WI38 (cell line): ENCODE data around the gene CPNE2.

ENCODE experiments used
- H3K4me3 ChIP-seq: 2 replicates; pipeline ENCODE4 v1.5.1; 2011; ENCODE audit warnings: low read depth, mild to moderate bottlenecking, control low read depth, low read length
- CTCF ChIP-seq: IDR thresholded peaks from 2 replicates; pipeline ENCODE4 v1.5.1; 2012; ENCODE audit warnings: low read depth, mild to moderate bottlenecking, control low read depth, low read length

CPNE2 gene

GRCh38 chr16:57147381-57148221 lies 55.2 kb downstream of the CPNE2 start:
- no peak for TF ChIP-seq CTCF
- H3K4me3 ChIP-seq: no peak overlapping the region

- TF ChIP-seq CTCF: no peak
- no peak overlapping the region for H3K4me3 ChIP-seq
Observed at GRCh38 chr16:57148481-57148880, 56.1 kb downstream of the CPNE2 start.

GRCh38 chr16:57149391-57149790 lies 57.0 kb downstream of the CPNE2 start:
- no peak for TF ChIP-seq CTCF

GRCh38 chr16:57150682-57151330 lies 58.4 kb downstream of the CPNE2 start:
- TF ChIP-seq CTCF: no peak
- no peak overlapping the region for H3K4me3 ChIP-seq

More at GRCh38 chr16:57149391-57149790, 57.0 kb downstream of the CPNE2 start:
- H3K4me3 ChIP-seq: no peak overlapping the region

GRCh38 chr16:57151369-57151768 lies 59.0 kb downstream of the CPNE2 start:
- no peak for TF ChIP-seq CTCF
- H3K4me3 ChIP-seq: no peak overlapping the region

- no peak overlapping the region for H3K4me3 ChIP-seq
- TF ChIP-seq CTCF: no peak
Observed at GRCh38 chr16:57152096-57153093, 60.0 kb downstream of the CPNE2 start.
